ENCODE measurements around the gene BGN. TPM values are rescaled to one million over a fixed set of nuclear protein-coding genes. Genes with fewer than 3 reads are reported as not detected.
A peak's percentile ranks its signal among the peaks of the same experiment; 100 is the strongest.

Gene BGN
- polyA plus RNA-seq, 3 donors = not detected

- H3K9ac ChIP-seq (ENCODE audit: insufficient read depth, low read length, poor library complexity, severe bottlenecking) = no peak overlapping the region
- H3K4me2 ChIP-seq (replicated peaks; ENCODE audit: extremely low read depth, low read length, poor library complexity, severe bottlenecking) = no peak overlapping the region
Observed at GRCh38 chrX:153448556-153449367, 46.0 kb upstream of the BGN start.

More at GRCh38 chrX:153448556-153449367, 46.0 kb upstream of the BGN start:
- peaks cover 18 to 30% of the 10 kb centered on the region in 2 donors for H3K36me3 Mint-ChIP-seq
- DNase-seq = no peak
- no peaks in the 10 kb centered on the region for H3K9me3 Mint-ChIP-seq
- peaks cover 29 to 33% of the 10 kb centered on the region in 2 donors for H3K36me3 ChIP-seq (replicated peaks in 1 of 2; ENCODE audit: control insufficient read depth in 1 of 2, insufficient read depth in 2 of 2, low read length in 2 of 2)
- 99% methylated on average over 14 of the region's 21 CpGs for WGBS (ENCODE audit: insufficient coverage)
- no peak overlapping the region for H3K27ac ChIP-seq (ENCODE audit: low read depth in 1 of 2, low read length in 2 of 2)
- no peaks in the 10 kb centered on the region for H4K20me1 ChIP-seq (ENCODE audit: insufficient read depth, low read length)
- H3K27me3 ChIP-seq (ENCODE audit: control insufficient read depth in 2 of 2, insufficient read depth in 2 of 2, low read length in 2 of 2) = no peaks in the 10 kb centered on the region
- H3K27me3 Mint-ChIP-seq (ENCODE audit: low read depth in 3 of 3) = peaks cover 0 to 8% (median 0%) of the 10 kb centered on the region in 3 donors
- no peak overlapping the region for H3K4me3 ChIP-seq (replicated peaks in 1 of 3; ENCODE audit: low read depth in 2 of 3, low read length in 3 of 3)
- intact Hi-C loops (cut with micrococcal nuclease) = no loop called here
- H3K4me1 ChIP-seq (ENCODE audit: control insufficient read depth in 1 of 2, insufficient read depth in 2 of 2, low read length in 2 of 2) = no peaks in the 10 kb centered on the region
- peak overlapping the region in 1 of 7 donors; percentile 4 for H3K27ac Mint-ChIP-seq
- no peaks in the 10 kb centered on the region for H3K79me2 ChIP-seq (ENCODE audit: insufficient read depth, low read length)
- no peak overlapping the region for H3K4me3 Mint-ChIP-seq
- no peak for TF ChIP-seq CTCF (IDR thresholded peaks at IDR 0.05)
- H3K9me3 ChIP-seq (replicated peaks in 1 of 2; ENCODE audit: control insufficient read depth in 1 of 2, insufficient read depth in 1 of 2, low read length in 2 of 2) = no peaks in the 10 kb centered on the region
- no peaks in the 10 kb centered on the region for H3K4me1 Mint-ChIP-seq
- no peak overlapping the region for H2AFZ ChIP-seq (ENCODE audit: insufficient read depth, low read depth, low read length, poor library complexity, severe bottlenecking)

All from CD14-positive monocyte (primary cell).